GM12872 (cell line): ENCODE data around the gene TLR8.
A peak's percentile ranks its signal among the peaks of the same experiment; 100 is the strongest.

Experiments used
- TF ChIP-seq, protein P1 (sequence below): IDR thresholded peaks from 3 replicates; pipeline ENCODE4 v1.5.1; 2011; ENCODE audit warnings: low read depth, mild to moderate bottlenecking, low read length, moderate library complexity; ENCODE audit not compliant: insufficient read depth

Gene TLR8

DNA sequence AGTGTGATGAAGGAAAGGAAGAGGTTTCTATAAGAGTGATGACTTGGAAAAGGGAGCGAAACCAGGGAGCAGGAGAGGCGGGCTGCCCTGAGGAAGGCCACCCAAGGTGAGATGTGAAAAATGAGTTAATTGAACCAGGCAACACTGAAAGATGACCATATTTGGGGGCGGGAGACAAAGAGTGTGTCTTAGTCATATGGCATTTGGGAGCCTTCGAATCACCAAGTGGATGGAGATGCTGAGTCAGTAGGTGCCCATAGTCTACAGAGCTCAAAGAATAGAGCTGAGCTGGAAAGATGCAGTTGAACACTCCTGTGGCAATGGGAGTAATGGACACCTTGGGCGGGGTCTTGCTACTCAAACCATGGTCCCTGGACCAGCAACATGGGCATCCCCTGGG is 8.3 kb upstream of the TLR8 start:
- TF ChIP-seq, protein P1, sequence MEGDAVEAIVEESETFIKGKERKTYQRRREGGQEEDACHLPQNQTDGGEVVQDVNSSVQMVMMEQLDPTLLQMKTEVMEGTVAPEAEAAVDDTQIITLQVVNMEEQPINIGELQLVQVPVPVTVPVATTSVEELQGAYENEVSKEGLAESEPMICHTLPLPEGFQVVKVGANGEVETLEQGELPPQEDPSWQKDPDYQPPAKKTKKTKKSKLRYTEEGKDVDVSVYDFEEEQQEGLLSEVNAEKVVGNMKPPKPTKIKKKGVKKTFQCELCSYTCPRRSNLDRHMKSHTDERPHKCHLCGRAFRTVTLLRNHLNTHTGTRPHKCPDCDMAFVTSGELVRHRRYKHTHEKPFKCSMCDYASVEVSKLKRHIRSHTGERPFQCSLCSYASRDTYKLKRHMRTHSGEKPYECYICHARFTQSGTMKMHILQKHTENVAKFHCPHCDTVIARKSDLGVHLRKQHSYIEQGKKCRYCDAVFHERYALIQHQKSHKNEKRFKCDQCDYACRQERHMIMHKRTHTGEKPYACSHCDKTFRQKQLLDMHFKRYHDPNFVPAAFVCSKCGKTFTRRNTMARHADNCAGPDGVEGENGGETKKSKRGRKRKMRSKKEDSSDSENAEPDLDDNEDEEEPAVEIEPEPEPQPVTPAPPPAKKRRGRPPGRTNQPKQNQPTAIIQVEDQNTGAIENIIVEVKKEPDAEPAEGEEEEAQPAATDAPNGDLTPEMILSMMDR, result no peak

DNA sequence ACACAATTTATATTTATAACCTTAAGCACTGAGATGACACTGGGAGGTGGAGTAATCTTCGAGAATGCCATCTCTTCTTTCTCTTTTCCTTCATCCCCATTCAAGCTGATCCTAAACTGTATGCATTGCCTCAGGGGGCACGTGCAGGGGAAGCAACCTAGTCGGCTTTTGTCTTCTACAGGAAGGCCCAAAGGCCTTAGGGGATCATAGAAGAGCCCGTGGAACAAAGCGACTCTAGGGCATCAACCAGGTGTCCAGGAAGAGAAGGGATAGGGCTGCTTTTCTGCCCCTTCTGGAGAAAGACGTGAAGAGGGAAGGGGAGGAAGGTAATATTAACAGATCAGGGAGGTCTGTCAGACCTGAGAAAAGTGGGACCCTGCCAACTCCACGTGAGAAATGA is 6.9 kb upstream of the TLR8 start:
- TF ChIP-seq, protein P1, result no peak

- TF ChIP-seq, protein P1, result peak; percentile 57
These were observed 4.9 kb upstream of the TLR8 start for GRCh38 chrX:12901486-12901885.

- TF ChIP-seq, protein P1, result no peak
These were observed 2.8 kb upstream of the TLR8 start for GRCh38 chrX:12903646-12904045.

DNA sequence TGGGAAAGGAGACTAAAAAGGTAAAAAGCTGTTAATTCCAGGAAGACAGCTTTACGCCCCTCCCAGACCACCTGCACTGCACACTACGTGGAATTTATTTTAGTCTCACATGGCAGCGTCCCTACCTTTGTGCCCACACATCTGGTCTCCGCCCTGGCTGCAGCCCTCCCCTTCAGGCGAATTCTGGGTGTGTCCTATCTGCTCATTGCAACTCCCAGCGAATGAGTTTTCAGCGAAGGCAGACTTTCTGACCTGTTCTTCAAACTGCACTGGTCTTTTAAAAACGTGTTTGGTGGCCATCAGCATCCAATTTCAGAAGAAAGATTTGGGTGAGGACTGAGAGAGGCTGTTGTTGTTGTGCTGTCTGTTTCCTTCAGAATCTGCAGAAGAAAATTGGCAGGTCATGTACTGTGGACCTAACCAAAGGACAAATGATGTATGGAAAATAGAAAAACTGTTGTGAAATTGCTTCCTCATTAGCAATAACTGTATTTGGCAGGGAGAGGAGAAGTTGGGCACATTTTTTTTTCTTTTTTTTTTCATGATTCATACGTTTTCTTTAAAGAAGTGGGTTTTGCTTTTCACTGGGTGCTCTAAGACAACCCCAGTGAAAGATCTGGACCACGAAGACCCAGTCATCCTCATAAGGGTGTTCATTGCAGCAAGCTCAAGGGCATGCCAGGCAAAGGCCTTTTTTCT is 4.2 kb downstream of the TLR8 start:
- TF ChIP-seq, protein P1, result no peak

DNA sequence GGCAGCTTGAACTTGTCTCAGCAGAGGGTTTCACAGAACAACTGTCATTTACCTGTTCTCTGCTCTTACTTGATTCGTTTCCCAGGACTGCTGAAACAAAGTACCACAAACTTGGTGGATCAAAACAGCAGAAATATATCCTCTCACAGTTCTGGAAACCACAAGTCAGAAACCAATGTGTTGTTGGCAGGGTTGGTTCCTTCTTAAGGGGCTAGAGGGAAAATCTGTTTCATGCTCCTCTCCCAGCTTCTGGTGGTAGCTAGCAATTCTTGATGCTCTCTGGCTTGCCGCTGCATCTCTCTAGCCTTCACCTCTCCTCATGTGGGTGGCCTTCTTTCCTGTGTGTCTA is 4.7 kb downstream of the TLR8 start:
- TF ChIP-seq, protein P1, result no peak

GRCh38 chrX:12912791-12913482 is 6.5 kb downstream of the TLR8 start:
- TF ChIP-seq, protein P1, result no peak
